HG03571 (cell line): ENCODE results near the gene ACVR2B.

ENCODE experiments used
- ATAC-seq: cut with Tn5 transposase; IDR thresholded peaks from one replicate; pipeline ENCODE4 v1.9.1; 2021; ENCODE audit not compliant: unreplicated experiment

ACVR2B gene

GRCh38 chr3:38457111-38458003 is 3.7 kb downstream of the ACVR2B start:
- ATAC-seq, result no peak

GRCh38 chr3:38458796-38459498 is 5.3 kb downstream of the ACVR2B start:
- ATAC-seq, result no peak

- ATAC-seq, result no peak
Measured at GRCh38 chr3:38459499-38460048, 5.9 kb downstream of the ACVR2B start.

- ATAC-seq, result no peak
Measured at GRCh38 chr3:38460377-38461270, 6.9 kb downstream of the ACVR2B start.

- no peak for ATAC-seq
Measured at GRCh38 chr3:38465588-38466154, 12.0 kb downstream of the ACVR2B start.

GRCh38 chr3:38468765-38469164 is 15.1 kb downstream of the ACVR2B start:
- no peak for ATAC-seq

- no peak for ATAC-seq
Measured at GRCh38 chr3:38469852-38470251, 16.2 kb downstream of the ACVR2B start.

- no peak for ATAC-seq
Measured at GRCh38 chr3:38471260-38471857, 17.7 kb downstream of the ACVR2B start.

- no peak for ATAC-seq
Measured at GRCh38 chr3:38472342-38472741, 18.7 kb downstream of the ACVR2B start.

- no peak for ATAC-seq
Measured at GRCh38 chr3:38473229-38473628, 19.5 kb downstream of the ACVR2B start.

GRCh38 chr3:38474928-38475605 is 21.4 kb downstream of the ACVR2B start:
- no peak for ATAC-seq

GRCh38 chr3:38475716-38476115 is 22.0 kb downstream of the ACVR2B start:
- ATAC-seq, result no peak

- no peak for ATAC-seq
Measured at GRCh38 chr3:38476157-38476756, 22.6 kb downstream of the ACVR2B start.

- no peak for ATAC-seq
Measured at GRCh38 chr3:38477057-38477820, 23.5 kb downstream of the ACVR2B start.

GRCh38 chr3:38477839-38478450 is 24.3 kb downstream of the ACVR2B start:
- no peak for ATAC-seq

- ATAC-seq, result no peak
Measured at GRCh38 chr3:38478901-38479300, 25.2 kb downstream of the ACVR2B start.

GRCh38 chr3:38479431-38480092 is 25.9 kb downstream of the ACVR2B start:
- no peak for ATAC-seq

- no peak for ATAC-seq
Measured at GRCh38 chr3:38480093-38480445, 26.4 kb downstream of the ACVR2B start.
